Fibroblast of skin of left quadriceps (primary cell): ENCODE results near the gene SLC25A42.
A peak's percentile ranks its signal among the peaks of the same experiment; 100 is the strongest.
"Not testable (repeated sequence)": the region's sequence is repeated elsewhere in the genome, so short reads cannot be mapped to it uniquely, and the experiment has no call there.

Experiments used
- DNase-seq, 2 experiments: peaks; one replicate each; pipeline ENCODE4 v3.0.0-alpha.2; 2013; ENCODE audit warnings: low read depth in 2 of 2

SLC25A42 gene

DNA sequence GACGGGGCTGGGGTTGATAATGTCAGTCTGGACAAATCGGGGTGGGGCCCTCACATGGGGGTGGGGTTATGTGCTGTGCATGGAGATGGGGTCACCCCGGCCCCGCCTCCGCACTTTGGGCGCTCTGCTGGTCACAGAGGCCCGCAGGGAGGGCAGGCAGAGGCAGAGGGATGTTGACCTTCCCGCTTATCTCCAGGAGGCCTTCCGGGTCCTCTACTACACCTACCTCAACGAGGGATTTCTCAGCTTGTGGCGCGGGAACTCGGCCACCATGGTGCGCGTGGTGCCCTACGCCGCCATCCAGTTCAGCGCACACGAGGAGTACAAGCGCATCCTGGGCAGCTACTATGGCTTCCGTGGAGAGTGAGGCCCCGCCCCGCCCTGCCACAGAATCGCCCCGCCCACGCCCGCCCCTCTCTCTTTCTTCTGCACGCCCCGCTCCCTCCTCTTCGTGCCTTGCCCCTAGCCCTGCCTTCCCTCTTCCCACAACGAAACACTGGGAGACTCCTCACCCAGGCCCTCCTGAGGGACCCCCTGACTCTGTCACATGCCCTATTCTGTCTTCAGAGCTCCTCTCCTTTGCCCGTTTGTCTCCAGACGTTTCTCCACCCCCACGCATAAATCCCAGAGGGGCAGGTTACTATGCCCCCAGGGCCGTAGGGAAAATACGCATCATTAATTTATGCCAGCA lies 41.7 kb downstream of the SLC25A42 start:
- DNase-seq: peak; percentile 31 to 38

DNA sequence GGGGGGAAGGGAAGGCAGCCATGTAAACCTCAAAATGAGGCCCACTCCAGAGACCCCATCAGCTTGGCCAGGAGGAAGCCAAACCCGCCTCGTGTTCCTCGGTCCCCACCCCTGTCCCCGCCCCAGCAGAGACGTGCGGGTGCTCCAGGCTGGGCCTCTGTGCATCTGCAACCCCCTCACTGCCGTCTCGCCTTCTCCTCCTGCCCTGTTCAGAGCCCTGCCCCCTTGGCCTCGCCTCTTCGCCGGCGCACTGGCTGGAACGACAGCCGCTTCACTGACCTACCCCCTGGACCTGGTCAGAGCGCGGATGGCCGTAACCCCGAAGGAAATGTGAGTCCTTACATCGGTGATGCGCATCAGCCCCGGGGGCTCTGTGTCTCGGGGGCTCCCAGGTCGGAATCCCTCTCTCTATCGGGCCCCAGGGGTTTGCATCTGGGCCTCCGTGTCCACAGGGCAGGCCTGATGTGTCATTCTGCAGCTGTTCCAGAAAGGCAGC lies 42.3 kb downstream of the SLC25A42 start:
- no peak for DNase-seq

DNA sequence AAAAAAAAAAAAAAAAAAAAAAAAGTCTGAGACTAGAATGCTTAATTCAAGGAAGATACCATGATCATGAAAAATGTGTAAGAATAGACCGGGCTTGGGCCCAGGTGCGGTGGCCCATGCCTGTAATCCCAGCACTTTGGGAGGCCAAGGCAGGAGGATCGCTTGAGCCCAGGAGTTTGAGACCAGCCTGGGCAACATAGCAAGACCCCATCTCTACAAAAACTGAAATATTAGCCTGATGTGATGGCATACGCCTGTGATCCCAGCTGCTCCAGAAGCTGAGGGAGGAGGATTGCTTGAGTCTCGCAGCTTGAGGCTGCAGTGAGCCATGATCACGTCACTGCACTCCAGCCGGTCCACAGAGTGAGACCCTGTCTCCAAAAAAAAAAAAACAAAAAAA lies 43.1 kb downstream of the SLC25A42 start:
- DNase-seq: not testable (repeated sequence)

DNA sequence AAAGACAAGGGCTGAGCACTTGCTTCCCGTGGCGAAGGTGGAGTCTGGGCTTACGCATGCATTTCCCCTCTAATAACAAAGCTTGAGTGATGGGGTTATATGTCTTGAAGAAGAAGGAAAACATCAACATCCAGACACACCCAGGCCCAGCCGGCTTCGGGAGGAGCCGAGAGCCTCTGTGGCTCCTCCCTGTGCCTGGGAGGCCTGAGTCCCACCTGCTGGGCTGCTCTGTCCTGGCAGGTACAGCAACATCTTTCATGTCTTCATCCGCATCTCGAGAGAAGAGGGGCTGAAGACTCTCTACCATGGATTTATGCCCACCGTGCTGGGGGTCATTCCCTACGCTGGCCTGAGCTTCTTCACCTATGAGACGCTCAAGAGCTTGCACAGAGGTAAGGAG lies 43.9 kb downstream of the SLC25A42 start:
- no peak for DNase-seq

DNA sequence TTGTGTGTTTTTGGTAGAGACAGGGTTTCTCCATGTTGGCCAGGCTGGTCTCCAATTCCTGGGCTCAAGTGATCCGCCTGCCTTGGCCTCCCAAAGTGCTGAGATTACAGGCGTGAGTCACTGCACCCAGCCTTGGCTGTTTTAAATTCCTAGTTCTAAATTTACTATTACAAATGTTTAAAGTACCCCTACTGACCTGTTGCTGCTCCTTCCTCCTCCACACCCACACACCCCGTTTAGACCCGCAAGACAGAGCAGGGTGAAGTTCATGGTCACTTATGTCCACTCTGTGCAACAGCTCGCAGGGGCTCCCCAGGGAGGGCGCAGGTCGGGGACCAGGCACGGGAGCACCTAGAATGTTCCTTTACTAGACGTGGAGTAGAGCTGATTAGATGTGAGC lies 45.8 kb downstream of the SLC25A42 start:
- no peak for DNase-seq

DNA sequence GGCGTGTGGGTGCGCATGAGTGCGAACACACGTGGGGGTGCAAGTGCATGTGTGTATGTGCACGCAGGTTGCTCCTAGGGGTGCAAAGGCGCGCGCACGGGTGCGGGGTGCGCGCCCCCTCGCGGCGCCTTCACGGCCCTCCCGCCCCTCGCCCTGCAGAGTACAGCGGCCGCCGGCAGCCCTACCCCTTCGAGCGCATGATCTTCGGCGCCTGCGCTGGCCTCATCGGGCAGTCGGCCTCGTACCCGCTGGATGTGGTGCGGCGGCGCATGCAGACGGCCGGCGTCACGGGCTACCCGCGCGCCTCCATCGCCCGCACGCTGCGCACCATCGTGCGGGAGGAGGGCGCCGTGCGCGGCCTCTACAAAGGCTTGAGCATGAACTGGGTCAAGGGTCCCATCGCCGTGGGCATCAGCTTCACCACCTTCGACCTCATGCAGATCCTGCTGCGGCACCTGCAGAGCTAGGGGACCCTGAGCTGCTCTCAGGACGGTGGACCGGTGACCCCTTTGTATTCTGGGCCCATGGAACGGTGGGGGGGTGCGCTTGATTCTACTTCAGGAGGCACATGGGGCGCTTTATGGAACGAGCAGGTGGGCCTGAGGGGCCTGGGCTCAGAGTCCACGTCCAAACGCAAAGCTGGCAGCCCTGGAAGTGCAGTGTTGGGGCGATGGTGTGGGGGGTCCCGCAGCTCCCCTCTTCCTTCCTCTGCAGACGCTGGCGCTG lies 46.8 kb downstream of the SLC25A42 start:
- DNase-seq: no peak

DNA sequence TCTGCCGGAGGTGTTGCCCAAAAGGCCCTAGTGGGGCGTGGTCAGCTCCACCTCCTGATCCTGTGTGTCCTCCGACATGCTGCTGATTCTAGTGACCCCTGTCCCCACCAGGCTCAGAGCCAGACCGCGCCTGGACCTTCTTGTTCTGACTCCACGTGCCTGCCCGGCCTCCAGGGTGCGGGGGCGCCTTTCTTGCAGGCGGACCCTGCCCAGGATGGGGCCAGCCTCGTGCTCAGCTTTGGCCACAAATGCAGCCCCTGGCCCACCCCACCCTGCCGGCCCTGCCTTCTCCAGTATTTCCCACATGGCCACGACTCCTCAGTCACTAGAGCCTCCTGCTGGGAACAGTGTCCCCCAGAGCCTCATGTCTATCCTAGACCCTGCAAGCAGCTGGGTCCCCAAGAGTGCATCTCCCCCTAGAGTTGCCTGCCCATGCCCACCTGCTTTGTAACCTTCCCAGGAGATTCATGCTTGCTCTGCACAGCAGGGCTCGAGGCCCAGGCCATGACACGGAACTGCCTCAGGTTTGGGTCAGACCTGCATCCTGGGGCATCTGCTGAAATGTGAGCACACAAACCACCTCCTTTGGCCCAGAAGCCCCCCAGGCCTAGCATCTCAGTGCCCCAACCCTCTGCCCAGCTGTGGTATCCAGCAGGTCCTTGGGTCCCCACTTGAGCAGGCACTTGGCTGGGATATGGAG lies 47.5 kb downstream of the SLC25A42 start:
- no peak for DNase-seq

DNA sequence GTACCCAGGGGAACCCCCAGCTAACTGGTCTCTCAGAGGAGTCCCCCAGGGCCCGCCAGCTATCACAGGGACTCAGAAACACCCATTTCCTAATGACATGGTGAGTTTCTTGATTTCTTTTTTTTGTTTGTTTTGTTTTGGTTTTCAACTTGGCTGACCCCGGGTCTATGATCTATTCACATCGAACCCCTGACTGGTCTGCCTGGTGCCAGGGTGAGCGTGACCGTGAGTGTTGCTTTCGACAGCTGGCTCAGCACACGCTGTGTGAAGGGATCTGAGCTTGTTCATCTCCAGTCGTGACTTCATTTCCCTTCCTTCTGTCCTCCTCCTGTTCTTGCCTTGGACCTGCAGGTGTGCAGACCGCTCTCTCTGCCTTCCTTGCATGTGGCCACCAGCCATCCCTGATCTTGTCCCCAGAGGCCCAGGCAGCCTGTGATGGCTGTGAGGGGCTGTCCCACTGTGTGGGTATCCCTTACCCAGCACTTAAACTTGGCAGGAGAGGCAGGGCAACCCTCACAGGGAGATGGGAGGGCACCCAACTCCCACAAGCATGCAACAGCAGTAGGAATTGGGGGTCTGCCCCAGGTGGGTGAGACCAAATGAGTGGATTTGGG lies 48.3 kb downstream of the SLC25A42 start:
- no peak for DNase-seq

DNA sequence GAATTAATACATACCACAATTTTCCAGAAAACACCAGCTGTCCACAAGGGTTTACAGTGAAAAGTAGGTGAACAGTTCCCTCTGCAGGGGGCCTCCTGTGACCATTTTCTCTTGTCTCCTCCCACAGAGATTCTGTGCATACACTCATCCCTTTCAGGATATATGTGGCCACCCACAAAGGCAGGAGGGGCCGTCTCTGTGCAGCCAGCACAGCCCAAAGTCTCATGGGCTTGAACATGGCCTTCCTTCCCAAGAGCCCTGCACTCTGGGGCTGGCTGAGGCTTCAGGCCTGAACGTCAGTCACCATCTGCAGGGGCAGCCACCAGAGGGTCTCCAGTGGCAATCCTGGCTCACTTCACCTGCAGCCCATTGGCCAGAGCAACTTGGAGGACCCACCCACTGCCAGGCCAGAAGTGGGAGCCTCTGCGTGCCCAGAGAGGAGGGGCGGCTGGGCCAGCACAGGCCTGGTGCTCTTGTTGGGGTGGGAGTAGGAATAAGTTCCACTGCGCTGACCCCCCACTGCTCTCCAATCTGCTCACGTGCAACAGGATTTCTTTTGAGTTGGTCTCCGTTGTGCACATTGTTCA lies 49.3 kb downstream of the SLC25A42 start:
- DNase-seq: no peak

DNA sequence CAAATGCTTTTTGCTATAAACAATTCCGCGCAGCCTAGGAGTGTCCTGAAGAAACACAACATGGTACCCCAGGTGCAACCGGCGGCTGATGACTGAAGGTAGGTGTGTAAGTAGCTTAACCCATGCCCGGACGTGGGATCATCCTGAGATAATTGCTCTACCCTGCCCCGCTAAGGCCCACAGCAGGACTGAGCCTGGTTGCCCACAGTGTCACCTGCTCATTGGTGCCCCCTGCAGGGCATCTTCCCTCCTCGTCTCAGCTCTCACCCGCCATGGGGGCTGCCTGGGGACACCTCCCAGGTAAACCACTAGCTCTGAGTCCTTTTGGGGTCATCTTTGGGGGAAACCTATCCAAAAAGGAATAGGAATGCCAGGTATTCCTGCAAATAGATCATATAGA lies 52.2 kb downstream of the SLC25A42 start:
- no peak for DNase-seq

DNA sequence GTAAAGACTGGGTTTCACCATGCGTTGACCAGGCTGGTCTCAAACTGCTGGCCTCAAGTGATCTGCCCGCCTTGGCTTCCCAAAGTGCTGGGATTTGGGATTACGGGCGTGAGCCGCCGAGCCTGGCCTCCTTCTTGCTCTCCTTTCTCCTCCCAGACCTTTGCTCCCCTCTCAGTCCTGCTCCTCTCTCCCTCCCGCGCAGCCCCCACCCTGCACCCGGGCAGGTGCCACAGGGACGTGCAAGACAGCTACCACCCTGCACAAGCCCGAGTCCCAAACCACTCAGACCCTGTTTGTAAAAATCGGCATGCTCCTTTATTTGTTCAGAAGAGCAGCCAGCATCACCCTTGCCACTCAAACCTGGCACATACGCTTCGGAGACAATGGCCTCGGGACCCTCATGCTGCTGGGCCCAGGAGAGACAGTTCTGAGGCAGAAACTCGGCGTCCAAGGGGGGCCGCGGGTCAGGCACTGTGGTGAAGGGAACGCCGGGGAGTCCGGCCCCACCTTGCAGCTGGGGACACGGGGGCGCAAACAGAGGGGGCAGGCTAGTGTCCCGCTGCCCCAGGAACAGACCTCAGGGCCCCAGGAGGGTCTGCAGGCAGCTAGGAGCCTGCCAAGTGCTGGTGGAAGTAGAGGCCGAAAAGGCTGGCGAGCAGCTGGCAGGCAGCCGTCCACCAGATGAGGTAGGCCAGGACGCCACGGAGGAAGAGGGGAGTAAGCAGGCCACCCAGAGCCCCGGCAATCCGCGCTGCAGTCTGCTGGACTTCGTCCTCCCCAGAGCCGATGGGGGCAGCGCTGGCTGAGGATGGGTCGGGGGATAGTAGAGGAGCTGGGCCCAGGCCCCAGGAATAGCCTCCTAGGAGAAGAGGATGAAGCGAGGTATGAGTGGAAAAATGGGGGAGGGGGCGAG lies 55.8 kb downstream of the SLC25A42 start:
- no peak for DNase-seq

DNA sequence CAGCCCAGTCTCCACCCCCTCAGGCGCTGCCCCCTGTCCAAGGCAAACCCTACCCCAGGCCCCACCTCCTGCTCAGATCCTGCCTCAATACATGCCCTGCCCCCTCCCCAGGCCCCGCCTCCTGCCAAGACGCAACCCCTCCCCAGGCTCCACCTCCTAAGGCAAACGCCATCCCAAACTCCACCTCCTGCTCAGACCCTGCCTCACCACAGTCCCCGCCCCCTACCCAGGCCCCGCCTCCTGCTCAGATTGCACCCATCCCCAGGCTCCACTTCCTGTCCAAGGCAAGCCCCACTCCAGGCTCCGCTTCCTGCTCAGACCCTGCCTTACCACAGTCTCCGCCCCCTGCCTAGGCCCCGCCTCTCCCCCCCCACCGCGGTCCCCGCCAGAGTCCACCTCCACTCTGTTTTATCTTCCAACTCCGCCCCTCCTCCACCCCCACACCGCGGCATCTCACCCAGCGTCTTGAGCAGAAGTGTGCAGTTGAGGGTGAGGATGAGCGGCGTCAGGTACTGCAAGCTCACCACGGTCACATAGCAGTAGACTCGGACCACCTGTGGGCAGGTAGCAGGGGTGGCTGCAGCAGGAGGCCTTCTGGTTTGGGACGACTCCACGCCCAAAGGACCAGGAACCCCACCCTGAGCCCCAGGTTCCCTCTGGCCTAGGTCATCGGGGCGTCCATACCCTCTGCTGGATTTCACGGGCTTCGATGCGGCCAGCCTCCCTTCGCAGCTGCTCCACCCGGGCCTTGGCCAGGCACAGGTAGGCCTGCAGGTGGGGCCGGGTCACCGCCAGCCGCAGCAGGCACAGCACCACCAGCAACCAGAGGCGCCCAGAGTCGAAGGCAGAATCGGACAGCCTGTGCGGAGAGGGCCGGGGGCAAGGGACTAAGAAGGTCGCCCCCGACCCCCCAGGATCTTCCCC lies 56.8 kb downstream of the SLC25A42 start:
- DNase-seq: peak; percentile 64 to 68

DNA sequence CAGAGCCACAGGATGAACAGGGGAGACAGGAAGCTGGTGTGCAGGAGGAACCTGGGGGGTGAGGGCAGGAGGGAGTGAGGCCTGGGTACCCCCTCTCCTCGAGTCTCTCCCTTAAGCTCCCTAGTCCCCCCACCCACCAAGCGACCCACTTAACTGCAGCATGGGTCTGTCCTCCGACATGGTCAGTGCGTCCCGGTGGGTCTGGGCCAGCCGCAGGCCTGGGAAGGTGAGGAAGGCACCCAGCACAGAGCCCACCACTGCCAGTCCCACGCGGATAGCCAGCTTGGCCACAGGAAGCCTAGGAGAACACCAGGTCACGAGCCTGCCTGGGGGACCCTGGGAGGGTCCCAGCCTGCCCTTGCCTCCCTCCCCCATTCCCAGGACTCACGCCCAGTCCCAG lies 57.6 kb downstream of the SLC25A42 start:
- DNase-seq: no peak

DNA sequence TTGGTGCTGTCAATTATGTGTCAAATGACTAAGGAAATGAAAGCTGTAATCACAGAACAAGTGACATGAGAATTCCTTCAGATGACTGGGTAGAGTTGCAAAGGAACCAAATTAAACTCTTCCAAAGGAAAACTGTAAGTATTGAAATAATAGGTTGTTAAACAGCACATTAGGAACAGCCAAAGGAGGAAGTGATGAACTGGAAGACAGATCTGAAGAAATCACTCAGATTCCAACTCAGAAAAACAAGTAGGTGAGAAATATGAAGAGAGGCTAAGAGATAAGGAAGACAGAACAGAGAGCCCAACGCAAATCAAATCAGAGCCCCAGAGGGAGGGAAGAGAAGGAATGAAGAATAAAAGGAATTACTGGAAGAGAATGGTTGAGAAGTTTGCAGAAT lies 59.1 kb downstream of the SLC25A42 start:
- DNase-seq: no peak

DNA sequence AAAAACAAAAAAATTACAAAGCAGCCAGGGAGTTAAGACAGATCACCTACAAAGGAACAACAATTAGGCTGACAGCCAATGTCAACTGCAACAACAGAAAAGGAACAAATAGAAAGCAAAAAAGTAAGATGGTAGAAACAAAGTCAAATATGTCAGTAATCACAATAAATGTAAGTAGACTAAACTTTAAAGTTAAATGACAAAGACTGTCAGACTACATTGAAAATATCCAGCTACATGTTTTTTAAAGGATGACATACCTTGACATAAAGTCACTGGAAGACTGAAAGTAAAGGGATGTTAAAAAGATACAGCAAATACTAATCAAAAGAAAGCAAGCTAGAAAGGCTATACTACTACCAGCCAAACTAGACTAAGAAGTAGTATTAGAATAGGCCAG lies 59.6 kb downstream of the SLC25A42 start:
- DNase-seq: no peak

DNA sequence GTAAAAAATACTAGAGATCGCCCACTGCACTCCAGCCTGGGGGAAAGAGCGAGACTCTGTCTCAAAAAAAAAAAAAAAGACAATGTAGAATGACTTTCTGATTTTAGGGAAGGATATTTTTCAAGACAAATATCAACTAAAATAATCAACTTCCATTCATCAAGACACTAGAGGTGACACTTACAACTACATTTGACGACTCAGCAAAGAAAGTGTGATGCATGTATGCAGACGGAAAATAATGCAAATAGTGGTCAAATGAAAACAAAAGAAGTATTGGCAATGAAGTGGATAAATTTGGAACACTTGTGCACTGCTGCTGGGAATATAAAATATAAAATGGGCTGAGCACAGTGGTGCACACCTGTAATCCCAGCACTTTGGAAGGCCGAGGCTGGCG lies 62.3 kb downstream of the SLC25A42 start:
- DNase-seq: no peak

DNA sequence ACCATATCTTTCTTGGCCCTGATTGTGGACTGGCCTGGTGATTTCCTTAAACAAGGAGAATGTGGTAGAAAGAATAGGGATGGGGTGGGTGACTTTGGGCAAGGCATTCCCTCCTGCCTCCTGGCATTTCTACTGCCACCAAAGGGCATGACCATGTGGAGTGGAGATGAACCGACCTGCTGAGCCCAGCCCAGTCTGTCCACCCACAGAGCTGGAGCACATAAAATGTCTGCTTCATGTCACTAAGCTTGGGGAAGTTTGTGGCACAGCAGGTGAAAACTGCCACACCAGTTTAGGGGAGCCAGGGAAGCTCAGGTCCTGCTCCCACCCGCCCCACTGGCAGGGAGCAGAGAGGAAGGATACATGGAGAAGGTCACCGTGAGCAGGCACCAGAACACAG lies 68.2 kb downstream of the SLC25A42 start:
- DNase-seq: no peak

DNA sequence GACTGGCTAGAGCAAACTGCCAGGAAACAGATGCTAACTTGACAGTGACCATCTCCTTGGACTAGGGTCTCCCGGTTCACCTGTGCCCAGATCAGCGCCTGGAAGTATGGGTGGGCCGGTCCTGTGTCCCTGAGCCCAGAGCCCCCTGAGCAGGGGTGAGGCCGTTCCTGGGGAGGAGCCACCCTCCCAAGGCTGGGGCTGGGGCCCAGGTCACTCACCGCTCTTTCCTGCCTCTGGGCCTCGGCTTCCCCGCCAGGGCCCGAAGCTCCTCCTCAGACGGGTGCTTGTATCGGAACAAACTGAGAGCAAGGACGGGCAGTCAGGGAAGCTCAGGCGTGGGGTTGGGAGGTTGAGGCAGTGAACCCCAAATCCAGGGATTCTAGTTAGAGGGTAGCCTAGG lies 69.1 kb downstream of the SLC25A42 start:
- no peak for DNase-seq

DNA sequence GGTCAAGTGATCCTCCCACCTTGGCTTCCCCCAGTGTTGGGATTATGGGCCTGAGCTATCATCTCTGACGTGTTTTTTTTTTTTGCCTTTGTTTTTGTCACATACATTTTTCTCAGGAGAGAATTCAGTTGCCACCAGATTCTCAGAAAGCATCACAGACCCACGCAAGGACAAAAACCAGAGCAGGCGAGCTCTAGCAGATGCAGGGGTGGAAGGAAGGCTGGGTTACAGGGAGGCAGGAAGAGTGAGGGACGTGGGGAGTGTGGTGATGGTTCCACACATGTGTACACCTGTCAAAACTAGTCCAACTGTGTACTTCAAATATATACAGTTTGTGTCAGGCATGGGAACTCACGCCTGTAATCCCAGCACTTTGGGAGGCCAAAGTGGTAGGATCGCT lies 70.2 kb downstream of the SLC25A42 start:
- no peak for DNase-seq

DNA sequence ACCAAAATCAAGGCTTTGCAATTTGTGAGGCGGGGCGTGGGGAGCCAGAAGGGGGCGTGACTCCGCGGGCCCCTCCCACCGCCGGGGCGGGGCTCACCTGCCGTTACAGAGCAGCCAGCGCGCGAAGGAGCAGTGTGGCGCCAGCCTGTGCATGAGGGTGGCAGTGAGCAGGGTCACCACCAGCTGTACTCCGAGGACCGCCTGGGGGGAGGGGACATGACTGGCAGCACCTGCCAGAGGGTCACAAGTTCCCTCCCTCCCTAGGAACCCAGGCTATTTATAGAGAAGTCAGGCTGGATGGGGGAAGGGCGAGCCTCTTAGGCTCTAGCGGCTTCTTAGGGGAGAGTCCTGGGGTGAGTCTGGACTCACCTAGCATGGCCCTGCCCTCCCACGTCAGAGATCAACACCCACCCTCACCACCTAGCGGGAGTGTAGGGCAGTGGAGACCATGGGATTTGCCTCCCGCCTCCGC lies 70.9 kb downstream of the SLC25A42 start:
- DNase-seq: no peak
